GM23338 (cell line): ENCODE results near the gene PER1. TPM values are rescaled to one million over a fixed set of nuclear protein-coding genes. Genes with fewer than 3 reads are reported as not detected.

Experiments
- ATAC-seq: fragments of 200-7000 bp; cut with Tn5 transposase; 3 replicates; pipeline ENCODE4 v1.9.1; 2020
- DNase-seq: peaks from one replicate; pipeline ENCODE4 v3.0.0-alpha.2; 2015; ENCODE audit warnings: low spot score
- H2AFZ ChIP-seq: fragments of 200-600 bp; sonication (generic); 2 replicates; pipeline ENCODE4 v1.8.0; 2016; ENCODE audit warnings: antibody characterized with exemption, mild to moderate bottlenecking, moderate library complexity
- H3F3A ChIP-seq: fragments of 200-600 bp; sonication (generic); replicated peaks from 2 replicates; pipeline ENCODE4 v1.8.0; 2017; ENCODE audit warnings: antibody characterized with exemption, mixed run types, low read depth
- H3K27ac ChIP-seq: fragments of 200-600 bp; sonication (generic); 2 replicates; pipeline ENCODE4 v1.6.1; 2016; ENCODE audit warnings: low read depth
- H3K27me3 ChIP-seq: fragments of 200-600 bp; sonication (generic); 2 replicates; pipeline ENCODE4 v1.8.0; 2016; ENCODE audit warnings: mild to moderate bottlenecking, mixed run types, moderate library complexity; ENCODE audit not compliant: insufficient read depth
- H3K36me3 ChIP-seq: fragments of 200-600 bp; sonication (generic); 2 replicates; pipeline ENCODE4 v1.8.0; 2016; ENCODE audit warnings: mild to moderate bottlenecking; ENCODE audit not compliant: insufficient read depth
- H3K4me1 ChIP-seq: fragments of 200-600 bp; sonication (generic); 2 replicates; pipeline ENCODE4 v1.8.0; 2016; ENCODE audit warnings: mild to moderate bottlenecking, moderate library complexity; ENCODE audit not compliant: insufficient read depth
- H3K4me2 ChIP-seq: fragments of 200-600 bp; sonication (generic); 2 replicates; pipeline ENCODE4 v1.7.1; 2017; ENCODE audit warnings: mixed run types
- H3K4me3 ChIP-seq: fragments of 200-600 bp; sonication (generic); 2 replicates; pipeline ENCODE4 v1.6.1; 2016; ENCODE audit warnings: mixed run types
- H3K79me2 ChIP-seq: fragments of 200-600 bp; sonication (generic); replicated peaks from 2 replicates; pipeline ENCODE4 v1.8.0; 2017; ENCODE audit warnings: mild to moderate bottlenecking; ENCODE audit not compliant: insufficient read depth
- H3K9me2 ChIP-seq: fragments of 200-600 bp; sonication (generic); 2 replicates; pipeline ENCODE4 v1.8.0; 2017; ENCODE audit not compliant: insufficient read depth
- H4K20me1 ChIP-seq: fragments of 200-600 bp; sonication (generic); replicated peaks from 2 replicates; pipeline ENCODE4 v1.8.0; 2017; ENCODE audit warnings: mild to moderate bottlenecking; ENCODE audit not compliant: insufficient read depth
- H3K27ac Mint-ChIP-seq: 2 replicates; pipeline ENCODE4 v1.8.0; 2020; ENCODE audit warnings: inconsistent platforms, mild to moderate bottlenecking, moderate library complexity, mixed read lengths
- H3K27me3 Mint-ChIP-seq: 3 replicates; pipeline ENCODE4 v1.8.0; 2022; ENCODE audit warnings: low read depth, mild to moderate bottlenecking, moderate library complexity, mixed read lengths, inconsistent platforms; ENCODE audit not compliant: insufficient read depth, poor library complexity
- H3K36me3 Mint-ChIP-seq: 3 replicates; pipeline ENCODE4 v1.8.0; 2021; ENCODE audit warnings: low read depth, mild to moderate bottlenecking, inconsistent platforms, moderate library complexity, mixed read lengths
- H3K4me1 Mint-ChIP-seq: 3 replicates; pipeline ENCODE4 v1.8.0; 2020; ENCODE audit warnings: mild to moderate bottlenecking, inconsistent platforms, mixed read lengths
- H3K4me3 Mint-ChIP-seq: 3 replicates; pipeline ENCODE4 v1.8.0; 2021; ENCODE audit warnings: moderate library complexity, mild to moderate bottlenecking, inconsistent platforms, mixed read lengths
- H3K9me3 Mint-ChIP-seq: 3 replicates; pipeline ENCODE4 v1.8.0; 2020; ENCODE audit warnings: moderate library complexity, mild to moderate bottlenecking, inconsistent platforms, mixed read lengths
- EZH2 ChIP-seq: fragments of 200-600 bp; sonication (generic); IDR thresholded peaks from one replicate; pipeline ENCODE4 v1.8.0; 2017; ENCODE audit warnings: antibody characterized with exemption, mild to moderate bottlenecking, low read depth; ENCODE audit not compliant: unreplicated experiment
- NANOG ChIP-seq: IDR thresholded peaks from 2 replicates; pipeline ENCODE4 v1.6.1; 2016; ENCODE audit warnings: antibody characterized with exemption, borderline replicate concordance
- REST ChIP-seq: IDR thresholded peaks from one replicate; pipeline ENCODE4 v1.6.1; 2018; ENCODE audit warnings: antibody characterized with exemption; ENCODE audit not compliant: unreplicated experiment
- STAT1 ChIP-seq: IDR thresholded peaks from one replicate; pipeline ENCODE4 v1.6.1; 2016; ENCODE audit warnings: antibody characterized with exemption; ENCODE audit not compliant: unreplicated experiment
- ZNF331 ChIP-seq: fragments of 250-450 bp; sonication (Bioruptor Pico); IDR thresholded peaks from 2 replicates; pipeline ENCODE4 v1.5.0; 2020; ENCODE audit warnings: low read depth, mild to moderate bottlenecking, moderate library complexity
- polyA plus RNA-seq: library from polyadenylated mRNA; unstranded; fragments of >200 nt; fragmentation: Nextera tagmentation; extraction: Ambion mirVana; gene quantifications from 2 replicates; pipeline ENCODE4 v1.2.1, GENCODE V29; 2016
- total RNA-seq: library from RNA; depleted of rRNA; stranded (reverse); fragments of >200 nt; shearing (Covaris generic); gene quantifications from 2 replicates; pipeline ENCODE4 v1.2.3, GENCODE V29; 2014

Gene PER1
- total and polyA plus RNA-seq, 2 experiments from 2014 or later, result 12.2 to 36.1 TPM

GRCh38 chr17:8126491-8127066 is 25.6 kb downstream of the PER1 start:
- no peaks in the 10 kb centered on the region for H3K79me2 ChIP-seq
- peak overlapping the region; percentile 66 for H3K4me3 ChIP-seq
- no peaks in the 10 kb centered on the region for H3K36me3 ChIP-seq
- H4K20me1 ChIP-seq, result peaks cover 6% of the 10 kb centered on the region; the same call in 1 of the 2 replicates
- H2AFZ ChIP-seq, result peak overlapping the region; percentile 100
- H3K9me2 ChIP-seq, result no peaks in the 10 kb centered on the region
- H3F3A ChIP-seq, result peaks cover 18% of the 10 kb centered on the region
- H3K27me3 ChIP-seq, result peaks cover 93% of the 10 kb centered on the region
- Mint-ChIP-seq H3K27ac (no peak overlapping the region), H3K4me1 (peaks cover 29% of the 10 kb centered on the region), H3K4me3 (peak overlapping the region; percentile 85), H3K36me3 (no peaks in the 10 kb centered on the region; the same call in 1 of the 3 replicates), H3K27me3 (peaks cover 79% of the 10 kb centered on the region), H3K9me3 (peaks cover 7% of the 10 kb centered on the region; the same call in 2 of the 3 replicates)
- DNase-seq (peak; percentile 69), ATAC-seq (peak; percentile 13)
- no peak for TF ChIP-seq STAT1
- no peak for TF ChIP-seq REST
- TF ChIP-seq ZNF331 (CRISPR knock-in tag), result no peak
- peak; percentile 53 for TF ChIP-seq EZH2
- no peak for TF ChIP-seq NANOG
- no peak overlapping the region for H3K27ac ChIP-seq
- H3K4me2 ChIP-seq, result peak overlapping the region; percentile 95
- peaks cover 26% of the 10 kb centered on the region for H3K4me1 ChIP-seq

GRCh38 chr17:8125947-8126490 is 26.2 kb downstream of the PER1 start:
- peaks cover 30% of the 10 kb centered on the region for H3K4me1 Mint-ChIP-seq
- Histone ChIP-seq H3K27me3 (peaks cover 88% of the 10 kb centered on the region), H2AFZ (peak overlapping the region; percentile 100), H3F3A (peaks cover 18% of the 10 kb centered on the region), H3K36me3 (no peaks in the 10 kb centered on the region), H3K79me2 (no peaks in the 10 kb centered on the region), H4K20me1 (peaks cover 6% of the 10 kb centered on the region; the same call in 1 of the 2 replicates), H3K9me2 (no peaks in the 10 kb centered on the region), H3K4me3 (peak overlapping the region; percentile 66), H3K4me2 (peak overlapping the region; percentile 94), H3K4me1 (peaks cover 26% of the 10 kb centered on the region), H3K27ac (no peak overlapping the region)
- ATAC-seq (no peak; the same call in 2 of the 3 replicates), DNase-seq (peak; percentile 75)
- no peaks in the 10 kb centered on the region; the same call in 1 of the 3 replicates for H3K36me3 Mint-ChIP-seq
- H3K9me3 Mint-ChIP-seq, result peaks cover 7% of the 10 kb centered on the region; the same call in 2 of the 3 replicates
- H3K4me3 Mint-ChIP-seq, result peak overlapping the region; percentile 83
- no peak for TF ChIP-seq REST
- peak; percentile 45 for TF ChIP-seq EZH2
- H3K27ac Mint-ChIP-seq, result no peak overlapping the region
- peaks cover 81% of the 10 kb centered on the region for H3K27me3 Mint-ChIP-seq
